Measurements from ENCODE around the gene HOXB3. TPM values are rescaled to one million over a fixed set of nuclear protein-coding genes. Genes with fewer than 3 reads are reported as not detected.

HOXB3 gene
- total RNA-seq, 2 experiments from 2014 or later: 1.4 to 2.0 TPM

DNA sequence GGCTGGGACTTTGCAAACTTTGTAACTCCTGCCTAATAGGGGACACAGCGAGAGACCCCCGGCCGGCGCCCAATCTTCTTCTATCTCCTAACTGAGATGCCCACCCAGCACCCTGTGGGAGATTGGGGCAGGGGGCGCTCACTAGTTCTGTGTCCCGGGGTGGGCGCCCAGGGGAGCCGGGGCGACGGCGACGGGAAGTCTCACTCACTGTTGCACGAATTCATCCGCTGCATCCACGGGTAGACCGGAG, 7.4 kb upstream of the HOXB3 start:
- no peak for DNase-seq
- no peaks in the 10 kb centered on the region for H3K36me3 Mint-ChIP-seq (ENCODE audit: low read depth)
- TF ChIP-seq, protein P1, sequence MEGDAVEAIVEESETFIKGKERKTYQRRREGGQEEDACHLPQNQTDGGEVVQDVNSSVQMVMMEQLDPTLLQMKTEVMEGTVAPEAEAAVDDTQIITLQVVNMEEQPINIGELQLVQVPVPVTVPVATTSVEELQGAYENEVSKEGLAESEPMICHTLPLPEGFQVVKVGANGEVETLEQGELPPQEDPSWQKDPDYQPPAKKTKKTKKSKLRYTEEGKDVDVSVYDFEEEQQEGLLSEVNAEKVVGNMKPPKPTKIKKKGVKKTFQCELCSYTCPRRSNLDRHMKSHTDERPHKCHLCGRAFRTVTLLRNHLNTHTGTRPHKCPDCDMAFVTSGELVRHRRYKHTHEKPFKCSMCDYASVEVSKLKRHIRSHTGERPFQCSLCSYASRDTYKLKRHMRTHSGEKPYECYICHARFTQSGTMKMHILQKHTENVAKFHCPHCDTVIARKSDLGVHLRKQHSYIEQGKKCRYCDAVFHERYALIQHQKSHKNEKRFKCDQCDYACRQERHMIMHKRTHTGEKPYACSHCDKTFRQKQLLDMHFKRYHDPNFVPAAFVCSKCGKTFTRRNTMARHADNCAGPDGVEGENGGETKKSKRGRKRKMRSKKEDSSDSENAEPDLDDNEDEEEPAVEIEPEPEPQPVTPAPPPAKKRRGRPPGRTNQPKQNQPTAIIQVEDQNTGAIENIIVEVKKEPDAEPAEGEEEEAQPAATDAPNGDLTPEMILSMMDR (IDR thresholded peaks at IDR 0.05): no peak
- H3K9me3 Mint-ChIP-seq: no peaks in the 10 kb centered on the region
- peaks cover 37% of the 10 kb centered on the region for H3K4me1 Mint-ChIP-seq (ENCODE audit: low read depth)
- peaks cover 85% of the 10 kb centered on the region for H3K27me3 Mint-ChIP-seq
- peak overlapping the region; percentile 59 for H3K4me3 Mint-ChIP-seq
- ATAC-seq: no peak
- intact Hi-C loops (cut with micrococcal nuclease): no loop called here
- ChIA-PET CTCF (no interaction called here), POLR2A (no interaction called here)
- H3K27ac Mint-ChIP-seq: no peak overlapping the region

DNA sequence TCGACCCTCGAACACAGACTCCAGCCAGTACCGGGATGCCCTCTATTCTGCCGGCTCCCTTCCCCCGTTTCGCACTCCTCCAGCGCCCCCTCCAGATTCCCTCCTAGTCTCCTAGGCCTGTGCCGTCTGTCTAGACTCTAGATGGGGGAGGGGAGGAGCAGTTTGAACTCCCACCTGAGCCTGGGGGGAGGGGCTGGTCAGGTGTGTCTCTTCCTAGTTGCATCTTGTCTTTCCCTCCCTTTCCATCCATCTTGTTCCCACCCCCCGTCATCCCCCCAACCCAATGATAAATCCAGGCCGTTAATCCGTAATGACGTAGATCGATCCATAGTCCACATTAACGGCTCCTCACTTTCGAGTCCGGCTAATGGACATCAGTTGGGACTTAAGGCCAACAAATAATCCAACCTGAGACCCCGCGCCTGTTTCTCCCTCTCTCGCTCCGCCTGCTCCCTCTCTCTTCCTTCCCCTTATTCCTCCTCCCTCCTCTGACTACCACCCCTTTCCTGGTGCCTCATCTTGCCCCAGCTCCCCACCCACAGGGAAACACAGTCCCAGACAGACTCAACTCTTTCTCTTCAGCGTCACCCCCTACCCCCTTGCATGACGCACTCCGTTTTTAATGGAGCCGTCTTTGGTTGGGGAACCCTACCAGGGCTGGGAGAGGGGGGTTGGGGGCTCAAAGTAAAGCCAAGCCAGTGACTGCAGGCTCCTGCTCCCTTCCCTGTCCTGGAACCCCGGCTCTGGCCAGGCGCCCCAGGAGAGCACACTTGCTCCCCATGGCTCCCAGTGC, 6.9 kb upstream of the HOXB3 start:
- ATAC-seq (peak; percentile 2), DNase-seq (no peak)
- CTCF ChIA-PET: interaction anchor here (0.9 to 4.7 kb wide), 6 partner anchors 9 to 288 kb away, joined by 3 to 45 read pairs (median 7); partner anchors contain the start of gene HOXB6
- TF ChIP-seq, protein P1 (IDR thresholded peaks at IDR 0.05): no peak
- H3K4me1 Mint-ChIP-seq (ENCODE audit: low read depth): peaks cover 34% of the 10 kb centered on the region
- POLR2A ChIA-PET: no interaction called here
- intact Hi-C loops (cut with micrococcal nuclease): no loop called here
- no peak overlapping the region for H3K27ac Mint-ChIP-seq
- no peaks in the 10 kb centered on the region for H3K9me3 Mint-ChIP-seq
- H3K36me3 Mint-ChIP-seq (ENCODE audit: low read depth): no peaks in the 10 kb centered on the region
- peak overlapping the region; percentile 59 for H3K4me3 Mint-ChIP-seq
- H3K27me3 Mint-ChIP-seq: peaks cover 84% of the 10 kb centered on the region

- ChIA-PET POLR2A (interaction anchor here (0.5 to 1.2 kb wide), 2 partner anchors 14 to 33 kb away, joined by 3 to 4 read pairs; no protein-coding TSS in a partner anchor), CTCF (interaction anchor here (0.9 to 4.7 kb wide), 8 partner anchors 8 to 333 kb away, joined by 3 to 45 read pairs (median 7); partner anchors contain the start of genes HOXB6 and HOXB9)
- Mint-ChIP-seq H3K9me3 (no peaks in the 10 kb centered on the region), H3K4me3 (peak overlapping the region; percentile 59), H3K4me1 (ENCODE audit: low read depth) (peaks cover 29% of the 10 kb centered on the region), H3K27me3 (peaks cover 82% of the 10 kb centered on the region), H3K36me3 (ENCODE audit: low read depth) (no peaks in the 10 kb centered on the region), H3K27ac (no peak overlapping the region)
- ATAC-seq: peak; percentile 29
- DNase-seq: peak; percentile 59
- TF ChIP-seq, protein P1 (IDR thresholded peaks at IDR 0.05): no peak
- intact Hi-C loops (cut with micrococcal nuclease): no loop called here
Observed at GRCh38 chr17:48596000-48596734, 6.1 kb upstream of the HOXB3 start.

GRCh38 chr17:48595278-48595999, 5.4 kb upstream of the HOXB3 start:
- Mint-ChIP-seq H3K4me1 (ENCODE audit: low read depth) (peaks cover 29% of the 10 kb centered on the region), H3K9me3 (no peaks in the 10 kb centered on the region)

More at GRCh38 chr17:48595278-48595999, 5.4 kb upstream of the HOXB3 start:
- no peak for DNase-seq
- ATAC-seq: no peak
- H3K4me3 Mint-ChIP-seq: no peak overlapping the region
- ChIA-PET CTCF (interaction anchor here (1.2 to 5.7 kb wide), 14 partner anchors 8 to 515 kb away, joined by 3 to 59 read pairs (median 9); partner anchors contain the start of genes HOXB6, HOXB8 and HOXB9), POLR2A (interaction anchor here (0.5 to 1.2 kb wide), 3 partner anchors 13 to 33 kb away, joined by 3 to 4 read pairs (median 3); no protein-coding TSS in a partner anchor)
- intact Hi-C loops (cut with micrococcal nuclease): no loop called here
- no peaks in the 10 kb centered on the region for H3K36me3 Mint-ChIP-seq (ENCODE audit: low read depth)
- TF ChIP-seq, protein P1 (IDR thresholded peaks at IDR 0.05): no peak
- peaks cover 79% of the 10 kb centered on the region for H3K27me3 Mint-ChIP-seq
- H3K27ac Mint-ChIP-seq: no peak overlapping the region
